Measurements from ENCODE around the gene SORCS2.

GRCh38 chr4:7554905-7555304 lies 362.6 kb downstream of the SORCS2 start:
- TF ChIP-seq GATA3 (IDR thresholded peaks at IDR 0.05; ENCODE audit: low read depth, low read length) (no peak), GATA2 (IDR thresholded peaks at IDR 0.05; ENCODE audit: low read depth, low read length) (no peak)

All from SH-SY5Y (cell line).